Upper lobe of left lung (tissue), 6 donors: Measurements from ENCODE around the gene MRTFB. TPM values are rescaled to one million over a fixed set of nuclear protein-coding genes. Genes with fewer than 3 reads are reported as not detected.
"Not testable (repeated sequence)": the region's sequence is repeated elsewhere in the genome, so short reads cannot be mapped to it uniquely, and the experiment has no call there.

ENCODE experiments used
- ATAC-seq, 2 donors: fragments of 200-7000 bp; cut with Tn5 transposase; one replicate each; pipeline ENCODE4 v1.9.1; 2022; ENCODE audit warnings: mild to moderate bottlenecking in 2 of 2, moderate library complexity in 2 of 2; ENCODE audit not compliant: low FRiP score in 2 of 2
- DNase-seq, 2 donors: peaks; one replicate each; pipeline ENCODE4 v3.0.0-alpha.2; 2019 to 2020
- H3K27ac ChIP-seq, 4 donors: fragments of 200-600 bp; sonication (generic); one replicate each; pipeline ENCODE4 v1.5.1; 2016 to 2019
- H3K27me3 ChIP-seq, 4 donors: fragments of 200-600 bp; sonication (generic); one replicate each; pipeline ENCODE4 v1.5.1; 2017 to 2019
- H3K36me3 ChIP-seq, 4 donors: fragments of 200-600 bp; sonication (generic); one replicate each; pipeline ENCODE4 v1.5.1; 2016 to 2019
- H3K4me1 ChIP-seq, 4 donors: fragments of 200-600 bp; sonication (generic); one replicate each; pipeline ENCODE4 v1.5.1; 2018 to 2019
- H3K4me3 ChIP-seq, 4 donors: fragments of 200-600 bp; sonication (generic); one replicate each; pipeline ENCODE4 v1.5.1; 2017 to 2019; ENCODE audit warnings: mild to moderate bottlenecking in 2 of 4, moderate library complexity in 1 of 4
- H3K9me3 ChIP-seq, 4 donors: fragments of 200-600 bp; sonication (generic); one replicate each; pipeline ENCODE4 v1.5.1; 2018 to 2019
- CTCF ChIP-seq, 6 experiments: fragments of 450-650 bp in 4 of 6; fragments of 200-600 bp in 2 of 6; sonication (generic) in 2 of 6; IDR thresholded peaks; one replicate each; pipeline ENCODE4 v1.5.1; 2016 to 2019; ENCODE audit warnings: antibody characterized with exemption in 6 of 6
- EP300 ChIP-seq, 4 donors: sonication (generic); formaldehyde crosslinking; IDR thresholded peaks; one replicate each; pipeline ENCODE4 v1.5.1; 2017; ENCODE audit warnings: antibody characterized with exemption in 4 of 4, control low read depth in 2 of 4
- POLR2A ChIP-seq, 4 donors: fragments of 450-650 bp; IDR thresholded peaks; one replicate each; pipeline ENCODE4 v1.5.1; 2016 to 2017; ENCODE audit warnings: antibody characterized with exemption in 4 of 4, mild to moderate bottlenecking in 2 of 4
- POLR2AphosphoS5 ChIP-seq, 2 donors: sonication (generic); formaldehyde crosslinking; IDR thresholded peaks; one replicate each; pipeline ENCODE4 v1.5.1; 2017; ENCODE audit warnings: antibody characterized with exemption in 2 of 2
- WGBS, 2 donors: methylation state at CpG; one replicate each; pipeline ENCODE4 v1.1.5; 2017 to 2018; 5-methylcytosine and 5-hydroxymethylcytosine counted together
- total RNA-seq, 6 donors: library from RNA; depleted of rRNA in 4 of 6; stranded (reverse); fragments of >200 nt in 4 of 6; gene quantifications; one replicate each; pipeline versions ENCODE4 v1.1.0 to v1.2.1, GENCODE V29; 2016 to 2021
- donor health status: DM: no; HTN: no; CAD: no; lungs with moderate emphysema.
- donor health status: DM: no; HTN: yes; CAD: no; lungs with severe emphysema.

Gene MRTFB
- total RNA-seq, 6 donors from 2014 or later = 46.9 to 100 (median 66.7) TPM

- H3K36me3 ChIP-seq = no peaks in the 10 kb centered on the region
- ATAC-seq (no peak), DNase-seq (no peak)
- WGBS, 2 donors = 84 to 88% methylated on average over 4 of the region's 4 CpGs
- no peak for TF ChIP-seq POLR2A (IDR thresholded peaks at IDR 0.05)
- TF ChIP-seq CTCF (IDR thresholded peaks at IDR 0.05) = no peak
- no peak for TF ChIP-seq EP300 (IDR thresholded peaks at IDR 0.05)
- TF ChIP-seq POLR2AphosphoS5 (IDR thresholded peaks at IDR 0.05) = no peak
- no peak overlapping the region for H3K4me3 ChIP-seq
- H3K9me3 ChIP-seq = no peaks in the 10 kb centered on the region
- H3K4me1 ChIP-seq = peaks cover 0 to 17% (median 3%) of the 10 kb centered on the region in 4 donors
- no peaks in the 10 kb centered on the region for H3K27me3 ChIP-seq
- H3K27ac ChIP-seq = peak overlapping the region in 1 of 4 donors; percentile 22
These were observed 48.7 kb downstream of the MRTFB start for GRCh38 chr16:14119799-14120198.

- no peak overlapping the region for H3K4me3 ChIP-seq
- peaks cover 0 to 23% (median 8%) of the 10 kb centered on the region in 4 donors for H3K4me1 ChIP-seq
- no peak for ATAC-seq
- TF ChIP-seq POLR2A (IDR thresholded peaks at IDR 0.05) (no peak), POLR2AphosphoS5 (IDR thresholded peaks at IDR 0.05) (no peak), CTCF (IDR thresholded peaks at IDR 0.05) (no peak), EP300 (IDR thresholded peaks at IDR 0.05) (no peak)
- WGBS, 2 donors = 59 to 74% methylated on average over 4 of the region's 4 CpGs
- H3K27ac ChIP-seq = peak overlapping the region in 1 of 4 donors; percentile 22
- DNase-seq = no peak
- no peaks in the 10 kb centered on the region for H3K27me3 ChIP-seq
- no peaks in the 10 kb centered on the region for H3K36me3 ChIP-seq
- H3K9me3 ChIP-seq = no peaks in the 10 kb centered on the region
These were observed 49.2 kb downstream of the MRTFB start for GRCh38 chr16:14120335-14120734.

GRCh38 chr16:14121142-14121541 is 50.0 kb downstream of the MRTFB start:
- no peak overlapping the region for H3K4me3 ChIP-seq
- H3K27me3 ChIP-seq = no peaks in the 10 kb centered on the region
- TF ChIP-seq POLR2AphosphoS5 (IDR thresholded peaks at IDR 0.05) = no peak
- no peak for TF ChIP-seq CTCF (IDR thresholded peaks at IDR 0.05)
- no peak for TF ChIP-seq EP300 (IDR thresholded peaks at IDR 0.05)
- no peak for TF ChIP-seq POLR2A (IDR thresholded peaks at IDR 0.05)
- DNase-seq (no peak), ATAC-seq (no peak)
- WGBS, 2 donors = 59 to 67% methylated on average over 2 of the region's 2 CpGs
- no peaks in the 10 kb centered on the region for H3K9me3 ChIP-seq
- peaks cover 0 to 29% (median 9%) of the 10 kb centered on the region in 4 donors for H3K4me1 ChIP-seq
- peak overlapping the region in 2 of 4 donors; percentile 14 to 18 for H3K27ac ChIP-seq
- no peaks in the 10 kb centered on the region for H3K36me3 ChIP-seq

GRCh38 chr16:14121872-14122271 is 50.8 kb downstream of the MRTFB start:
- Histone ChIP-seq H3K9me3 (no peaks in the 10 kb centered on the region), H3K27ac (peak overlapping the region in 1 of 4 donors; percentile 8), H3K36me3 (no peaks in the 10 kb centered on the region), H3K4me3 (no peak overlapping the region), H3K27me3 (no peaks in the 10 kb centered on the region), H3K4me1 (peaks cover 0 to 29% (median 9%) of the 10 kb centered on the region in 4 donors)
- DNase-seq = no peak
- no peak for ATAC-seq
- WGBS, 2 donors = 82 to 91% methylated on average over 3 of the region's 3 CpGs
- TF ChIP-seq EP300 (IDR thresholded peaks at IDR 0.05) (no peak), POLR2AphosphoS5 (IDR thresholded peaks at IDR 0.05) (no peak), CTCF (IDR thresholded peaks at IDR 0.05) (no peak), POLR2A (IDR thresholded peaks at IDR 0.05) (no peak)

- not testable (repeated sequence) for DNase-seq
These were observed 51.3 kb downstream of the MRTFB start for GRCh38 chr16:14122430-14122829.

More at GRCh38 chr16:14122430-14122829, 51.3 kb downstream of the MRTFB start:
- not testable (repeated sequence) for H3K4me3 ChIP-seq, H3K27ac ChIP-seq, H3K9me3 ChIP-seq, H3K36me3 ChIP-seq, ATAC-seq, H3K27me3 ChIP-seq
- peaks cover 0 to 29% (median 9%) of the 10 kb centered on the region in 4 donors for H3K4me1 ChIP-seq
- WGBS, 2 donors = 90 to 93% methylated on average over 3 of the region's 3 CpGs
